ENCODE measurements around the gene RAP1GAP.

- no peak for TF ChIP-seq CTCF (IDR thresholded peaks at IDR 0.05)
- no peak for TF ChIP-seq POLR2A (IDR thresholded peaks at IDR 0.05)
Observed at GRCh38 chr1:21671915-21672314, 2.8 kb upstream of the RAP1GAP start.
